Activated naive CD4-positive, alpha-beta T cell treated with anti-CD3 and anti-CD28 coated beads for 36 hours (primary cell): ENCODE measurements around the gene MCOLN1. TPM values are rescaled to one million over a fixed set of nuclear protein-coding genes. Genes with fewer than 3 reads are reported as not detected.

Experiments used
- CTCF ChIA-PET: fragments of 350-600 bp; sonication (Branson Sonifier 250); formaldehyde crosslinking; loops from one replicate; lab custom pipeline; 2021; ENCODE audit warnings: antibody characterized with exemption; lab: Charles Lee
- DNase-seq: peaks from one replicate; pipeline ENCODE4 v3.0.0-alpha.2; 2020
- H3K27ac Mint-ChIP-seq: one replicate; pipeline ENCODE4 v1.8.0; 2021; ENCODE audit warnings: mild to moderate bottlenecking, mixed read lengths
- H3K27me3 Mint-ChIP-seq: one replicate; pipeline ENCODE4 v1.8.0; 2021; ENCODE audit warnings: low read depth, mixed read lengths
- H3K36me3 Mint-ChIP-seq: one replicate; pipeline ENCODE4 v1.8.0; 2021; ENCODE audit warnings: low read depth, mixed read lengths
- H3K4me1 Mint-ChIP-seq: one replicate; pipeline ENCODE4 v1.8.0; 2021; ENCODE audit warnings: low read depth, mixed read lengths
- H3K4me3 Mint-ChIP-seq: one replicate; pipeline ENCODE4 v1.8.0; 2021; ENCODE audit warnings: mild to moderate bottlenecking, moderate library complexity, mixed read lengths
- H3K9me3 Mint-ChIP-seq: one replicate; pipeline ENCODE4 v1.8.0; 2021; ENCODE audit warnings: mixed read lengths
- intact Hi-C: fragments of 100-400 bp; cut with micrococcal nuclease; formaldehyde crosslinking; loops from one replicate; pipeline ENCODE4 v1.15.1; 2023
- total RNA-seq, 2 experiments: library from RNA; stranded (reverse); gene quantifications; one replicate each; pipeline ENCODE4 v1.2.3, GENCODE V29; 2021

MCOLN1 gene
- total RNA-seq, 2 experiments from 2014 or later: 4.2 to 5.2 TPM

DNA sequence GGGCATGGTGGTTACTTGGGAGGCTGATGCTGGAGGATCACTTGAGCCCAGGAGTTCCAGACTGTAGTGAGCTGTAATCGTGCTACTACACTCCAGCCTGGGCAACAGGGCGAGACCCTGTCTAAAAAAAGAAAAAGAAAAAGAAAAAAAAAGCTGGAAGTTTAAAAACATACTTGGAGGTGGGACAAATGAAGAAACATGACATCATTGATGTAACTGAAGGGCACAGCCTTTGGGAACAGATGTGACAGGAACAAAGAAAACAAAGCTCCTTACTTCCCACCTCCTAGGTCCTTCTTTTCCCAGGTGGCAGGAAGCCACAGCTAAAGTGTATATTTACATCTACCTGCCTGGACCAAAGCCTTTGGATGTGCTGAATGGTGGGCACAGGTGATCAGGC is 35.5 kb upstream of the MCOLN1 start:
- H3K36me3 Mint-ChIP-seq: no peaks in the 10 kb centered on the region
- no peaks in the 10 kb centered on the region for H3K27me3 Mint-ChIP-seq
- H3K27ac Mint-ChIP-seq: no peak overlapping the region
- no peak overlapping the region for H3K4me3 Mint-ChIP-seq
- CTCF ChIA-PET: interaction anchor here (0.6 to 1.0 kb wide), 4 partner anchors 23 to 143 kb away, joined by 3 to 5 read pairs (median 4); partner anchors contain the start of gene PET100
- DNase-seq: no peak
- intact Hi-C loops: no loop called here
- H3K4me1 Mint-ChIP-seq: peaks cover 12% of the 10 kb centered on the region
- no peaks in the 10 kb centered on the region for H3K9me3 Mint-ChIP-seq

- no peaks in the 10 kb centered on the region for H3K36me3 Mint-ChIP-seq
- peak within 1 kb of the TSS; percentile 78 for H3K4me3 Mint-ChIP-seq
- H3K4me1 Mint-ChIP-seq: peaks cover 14% of the 10 kb centered on the region
- peak within 1 kb of the TSS; percentile 71 for H3K27ac Mint-ChIP-seq
- peak; percentile 90 for DNase-seq
- intact Hi-C loops: loop anchor here (2.0 kb wide), 1 partner anchor 46 kb away; the partner anchor contains the start of gene PNPLA6
- H3K9me3 Mint-ChIP-seq: no peaks in the 10 kb centered on the region
- CTCF ChIA-PET: interaction anchor here (0.7 kb wide), 1 partner anchor 122 kb away, joined by 3 read pairs; no protein-coding TSS in a partner anchor
- no peaks in the 10 kb centered on the region for H3K27me3 Mint-ChIP-seq
Observed at GRCh38 chr19:7488736-7489353, 33.6 kb upstream of the MCOLN1 start, which contains the start of gene PEX11G. Gene PEX11G (minus strand): TSS chr19:7489035. CDS start chr19:7489010, 25 bp downstream.

GRCh38 chr19:7489609-7490044 is 32.8 kb upstream of the MCOLN1 start:
- Mint-ChIP-seq H3K4me1 (peaks cover 14% of the 10 kb centered on the region), H3K4me3 (peak overlapping the region; percentile 78), H3K27me3 (no peaks in the 10 kb centered on the region), H3K9me3 (no peaks in the 10 kb centered on the region), H3K27ac (no peak overlapping the region), H3K36me3 (no peaks in the 10 kb centered on the region)
- DNase-seq: no peak
- CTCF ChIA-PET: no interaction called here
- intact Hi-C loops: loop anchor here (2.0 kb wide), 1 partner anchor 45 kb away; the partner anchor contains the start of gene PNPLA6

GRCh38 chr19:7492142-7492541 is 30.3 kb upstream of the MCOLN1 start:
- no peaks in the 10 kb centered on the region for H3K9me3 Mint-ChIP-seq
- DNase-seq: peak; percentile 62
- H3K36me3 Mint-ChIP-seq: no peaks in the 10 kb centered on the region
- intact Hi-C loops: no loop called here
- CTCF ChIA-PET: no interaction called here
- peaks cover 3% of the 10 kb centered on the region for H3K27me3 Mint-ChIP-seq
- H3K4me3 Mint-ChIP-seq: no peak overlapping the region
- peaks cover 14% of the 10 kb centered on the region for H3K4me1 Mint-ChIP-seq
- H3K27ac Mint-ChIP-seq: no peak overlapping the region

GRCh38 chr19:7492558-7492957 is 29.9 kb upstream of the MCOLN1 start:
- CTCF ChIA-PET: no interaction called here
- Mint-ChIP-seq H3K27ac (no peak overlapping the region), H3K27me3 (peaks cover 5% of the 10 kb centered on the region)

DNA sequence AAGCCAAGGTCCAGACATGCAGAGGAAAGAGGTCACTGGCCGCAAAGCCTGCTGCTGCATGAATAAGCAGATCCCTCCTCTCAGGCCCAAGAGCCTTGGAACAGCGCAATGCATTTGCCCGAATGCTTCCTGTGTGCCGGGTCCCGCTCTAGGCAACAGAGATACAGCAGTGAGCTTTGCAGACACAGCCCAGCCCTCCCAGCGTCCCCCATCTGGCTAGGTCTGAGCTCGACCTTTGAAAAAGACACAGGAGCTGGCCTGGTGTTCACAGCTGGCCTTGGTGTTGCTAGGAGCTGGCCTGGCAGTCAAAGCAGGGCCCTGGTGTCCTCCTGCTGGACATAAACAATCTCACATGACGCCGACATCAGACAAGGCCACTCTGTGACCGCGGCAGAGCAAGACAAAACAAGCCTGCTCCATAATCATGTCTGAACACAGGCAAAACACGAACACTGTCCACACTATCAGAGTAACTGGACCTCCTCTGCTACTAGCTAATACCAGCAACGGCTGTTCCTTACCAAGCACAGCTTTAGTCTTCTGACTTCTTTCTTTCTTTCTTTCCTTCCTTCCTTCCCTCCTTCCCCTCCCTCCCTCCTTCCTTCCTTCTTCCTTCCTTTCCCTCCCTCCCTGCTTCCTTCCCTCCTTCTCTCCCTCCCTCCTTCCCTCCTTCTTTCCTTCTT is 27.9 kb upstream of the MCOLN1 start:
- H3K9me3 Mint-ChIP-seq: no peaks in the 10 kb centered on the region
- H3K27me3 Mint-ChIP-seq: peaks cover 13% of the 10 kb centered on the region
- H3K36me3 Mint-ChIP-seq: no peaks in the 10 kb centered on the region
- no peak for DNase-seq
- H3K4me1 Mint-ChIP-seq: peaks cover 9% of the 10 kb centered on the region
- intact Hi-C loops: no loop called here
- no peak overlapping the region for H3K4me3 Mint-ChIP-seq
- CTCF ChIA-PET: no interaction called here
- H3K27ac Mint-ChIP-seq: no peak overlapping the region

More at GRCh38 chr19:7492558-7492957, 29.9 kb upstream of the MCOLN1 start:
- DNase-seq: no peak
- H3K4me1 Mint-ChIP-seq: peaks cover 14% of the 10 kb centered on the region
- no peaks in the 10 kb centered on the region for H3K9me3 Mint-ChIP-seq
- no peaks in the 10 kb centered on the region for H3K36me3 Mint-ChIP-seq
- H3K4me3 Mint-ChIP-seq: no peak overlapping the region
- intact Hi-C loops: no loop called here

DNA sequence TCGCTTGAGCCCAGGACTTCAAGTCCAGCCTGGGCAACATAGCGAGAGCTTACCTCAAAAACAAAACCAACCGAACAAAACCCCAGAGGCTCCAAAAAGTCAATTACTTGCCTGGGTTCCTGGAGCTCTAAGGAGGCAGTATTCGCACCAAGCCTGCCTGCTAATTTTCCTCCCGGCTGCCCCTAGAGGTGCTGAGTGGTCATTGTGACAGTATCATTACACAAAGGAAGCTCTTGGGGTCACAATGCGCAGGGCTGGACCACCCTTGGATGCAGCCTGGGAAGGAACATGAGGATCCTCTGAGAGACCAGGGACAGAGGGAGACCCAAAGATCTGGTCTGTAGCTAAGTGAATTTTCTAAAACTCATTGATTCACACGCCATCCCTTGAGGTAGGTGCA is 25.1 kb upstream of the MCOLN1 start:
- no peak overlapping the region for H3K27ac Mint-ChIP-seq
- no peaks in the 10 kb centered on the region for H3K9me3 Mint-ChIP-seq
- peaks cover 7% of the 10 kb centered on the region for H3K4me1 Mint-ChIP-seq
- CTCF ChIA-PET: interaction anchor here (0.6 to 0.9 kb wide), 2 partner anchors 16 to 645 kb away, joined by 3 read pairs; no protein-coding TSS in a partner anchor
- no peak overlapping the region for H3K4me3 Mint-ChIP-seq
- H3K36me3 Mint-ChIP-seq: no peaks in the 10 kb centered on the region
- intact Hi-C loops: no loop called here
- H3K27me3 Mint-ChIP-seq: peaks cover 25% of the 10 kb centered on the region
- no peak for DNase-seq

DNA sequence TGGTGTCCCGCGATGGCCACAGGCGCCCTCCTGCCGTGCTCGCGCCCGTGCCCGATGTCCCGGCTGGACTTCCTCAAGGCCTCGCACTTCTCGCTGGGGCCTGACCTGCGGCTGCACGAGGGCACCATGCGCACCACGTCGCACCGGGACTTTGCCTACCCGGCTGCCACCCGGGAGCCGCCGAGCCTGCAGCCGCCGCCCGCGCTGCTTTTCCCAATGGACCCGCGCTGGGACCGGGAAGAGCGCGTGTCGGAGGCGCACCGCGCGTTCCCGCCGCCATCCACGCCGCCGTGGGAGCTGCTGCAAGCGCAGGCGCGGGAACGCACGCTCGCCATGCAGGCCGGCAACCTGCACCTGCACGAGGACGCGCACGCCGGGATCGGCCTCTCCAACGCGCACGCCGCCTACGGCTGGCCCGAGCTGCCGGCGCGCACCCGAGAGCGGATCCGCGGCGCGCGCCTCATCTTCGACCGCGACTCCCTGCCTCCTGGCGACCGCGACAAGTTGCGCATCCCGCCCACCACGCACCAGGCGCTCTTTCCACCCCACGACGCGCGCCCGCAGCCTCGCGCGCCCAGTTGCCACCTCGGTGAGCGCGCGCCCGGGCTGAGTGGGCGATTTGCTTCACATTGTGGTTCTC is 21.5 kb upstream of the MCOLN1 start:
- H3K4me1 Mint-ChIP-seq: peaks cover 11% of the 10 kb centered on the region
- H3K27me3 Mint-ChIP-seq: peaks cover 38% of the 10 kb centered on the region
- CTCF ChIA-PET: no interaction called here
- peak overlapping the region; percentile 12 for H3K4me3 Mint-ChIP-seq
- H3K36me3 Mint-ChIP-seq: no peaks in the 10 kb centered on the region
- H3K9me3 Mint-ChIP-seq: no peaks in the 10 kb centered on the region
- H3K27ac Mint-ChIP-seq: no peak overlapping the region
- DNase-seq: peak; percentile 67
- intact Hi-C loops: no loop called here

GRCh38 chr19:7502552-7502951 is 19.9 kb upstream of the MCOLN1 start:
- CTCF ChIA-PET: no interaction called here
- H3K27me3 Mint-ChIP-seq: peaks cover 40% of the 10 kb centered on the region
- H3K4me3 Mint-ChIP-seq: no peak overlapping the region

GRCh38 chr19:7504684-7505083 is 17.7 kb upstream of the MCOLN1 start:
- H3K27me3 Mint-ChIP-seq: peaks cover 32% of the 10 kb centered on the region
- no peak overlapping the region for H3K4me3 Mint-ChIP-seq
- CTCF ChIA-PET: interaction anchor here (0.6 to 0.7 kb wide), 2 partner anchors 202 to 1247 kb away, joined by 3 read pairs; no protein-coding TSS in a partner anchor
- H3K9me3 Mint-ChIP-seq: no peaks in the 10 kb centered on the region
- peaks cover 16% of the 10 kb centered on the region for H3K4me1 Mint-ChIP-seq
- intact Hi-C loops: no loop called here
- no peak for DNase-seq
- no peaks in the 10 kb centered on the region for H3K36me3 Mint-ChIP-seq
- no peak overlapping the region for H3K27ac Mint-ChIP-seq

More at GRCh38 chr19:7502552-7502951, 19.9 kb upstream of the MCOLN1 start:
- intact Hi-C loops: no loop called here
- Mint-ChIP-seq H3K36me3 (no peaks in the 10 kb centered on the region), H3K9me3 (no peaks in the 10 kb centered on the region), H3K4me1 (peaks cover 16% of the 10 kb centered on the region), H3K27ac (no peak overlapping the region)
- DNase-seq: no peak

- DNase-seq: no peak
- no peak overlapping the region for H3K4me3 Mint-ChIP-seq
- intact Hi-C loops: no loop called here
- CTCF ChIA-PET: interaction anchor here (0.7 kb wide), 1 partner anchor 1247 kb away, joined by 3 read pairs; no protein-coding TSS in a partner anchor
- peaks cover 16% of the 10 kb centered on the region for H3K4me1 Mint-ChIP-seq
- peaks cover 29% of the 10 kb centered on the region for H3K27me3 Mint-ChIP-seq
- H3K36me3 Mint-ChIP-seq: no peaks in the 10 kb centered on the region
- no peak overlapping the region for H3K27ac Mint-ChIP-seq
- H3K9me3 Mint-ChIP-seq: no peaks in the 10 kb centered on the region
Observed at GRCh38 chr19:7505288-7505681, 17.1 kb upstream of the MCOLN1 start.
